HEK293 (cell line): ENCODE data around the gene MAML2.

Experiments used
- CTCF ChIP-seq: fragments of 450-650 bp; formaldehyde crosslinking; IDR thresholded peaks from 2 replicates; pipeline ENCODE4 v1.5.1; 2016; ENCODE audit warnings: missing biosample characterization, missing genetic modification characterization
- HOXA7 ChIP-seq: sonication (generic); formaldehyde crosslinking; IDR thresholded peaks from 2 replicates; pipeline ENCODE4 v1.8.1; 2022; ENCODE audit warnings: missing genetic modification reagents, borderline replicate concordance
- HOXD13 ChIP-seq: sonication (generic); formaldehyde crosslinking; IDR thresholded peaks from 2 replicates; pipeline ENCODE4 v1.8.0; 2022; ENCODE audit warnings: missing genetic modification reagents, borderline replicate concordance
- YY1 ChIP-seq: fragments of 450-650 bp; formaldehyde crosslinking; IDR thresholded peaks from 2 replicates; pipeline ENCODE4 v1.5.1; 2018; ENCODE audit warnings: missing biosample characterization, missing genetic modification characterization
- ZBTB21 ChIP-seq: fragments of 450-650 bp; formaldehyde crosslinking; IDR thresholded peaks from 2 replicates; pipeline ENCODE4 v1.5.1; 2017; ENCODE audit warnings: missing biosample characterization, missing genetic modification characterization
- ZNF138 ChIP-seq: fragments of 450-650 bp; formaldehyde crosslinking; IDR thresholded peaks from 2 replicates; pipeline ENCODE4 v1.5.1; 2016; ENCODE audit warnings: missing biosample characterization, missing genetic modification characterization, borderline replicate concordance
- ZNF221 ChIP-seq: fragments of 450-650 bp; formaldehyde crosslinking; IDR thresholded peaks from 2 replicates; pipeline ENCODE4 v1.5.1; 2017; ENCODE audit warnings: missing biosample characterization, missing genetic modification characterization, borderline replicate concordance
- ZNF274 ChIP-seq, 2 experiments: fragments of 200-500 bp in 1 of 2; fragments of 450-650 bp in 1 of 2; sonication (Bioruptor generic) in 1 of 2; formaldehyde crosslinking in 1 of 2; IDR thresholded peaks; 2 replicates each; pipeline versions ENCODE4 v1.5.1 to v1.6.1; 2014 to 2016; ENCODE audit warnings: borderline replicate concordance in 1 of 2, inconsistent platforms in 1 of 2, low read length in 1 of 2, missing biosample characterization in 1 of 2, missing genetic modification characterization in 1 of 2
- ZNF513 ChIP-seq: fragments of 450-650 bp; IDR thresholded peaks from 2 replicates; pipeline ENCODE4 v1.5.1; 2018; ENCODE audit warnings: missing biosample characterization, missing genetic modification characterization
- ZNF549 ChIP-seq: fragments of 450-650 bp; IDR thresholded peaks from 2 replicates; pipeline ENCODE4 v1.5.1; 2018; ENCODE audit warnings: missing biosample characterization, missing genetic modification characterization, mild to moderate bottlenecking, inconsistent platforms, moderate library complexity
- ZNF677 ChIP-seq: fragments of 450-650 bp; IDR thresholded peaks from 2 replicates; pipeline ENCODE4 v1.5.0; 2018; ENCODE audit warnings: missing biosample characterization, mild to moderate bottlenecking, missing genetic modification characterization, moderate library complexity
- ZNF692 ChIP-seq: fragments of 450-650 bp; formaldehyde crosslinking; IDR thresholded peaks from 2 replicates; pipeline ENCODE4 v1.5.1; 2016; ENCODE audit warnings: missing biosample characterization, missing genetic modification characterization

- no peak for TF ChIP-seq ZNF692 (tag by site-specific recombination)
- TF ChIP-seq YY1, result no peak
- no peak for TF ChIP-seq ZNF677 (tag by site-specific recombination)
- no peak for TF ChIP-seq CTCF
- no peak for TF ChIP-seq ZNF274 (IDR thresholded peaks at IDR 0.05; ENCODE audit: low read length)
- TF ChIP-seq ZNF274 (tag by site-specific recombination; IDR thresholded peaks at IDR 0.05; ENCODE audit: borderline replicate concordance), result no peak
- TF ChIP-seq HOXA7 (CRISPR knock-in tag), result no peak
- TF ChIP-seq ZNF549 (tag by site-specific recombination), result no peak
- TF ChIP-seq ZNF221 (tag by site-specific recombination), result no peak
- no peak for TF ChIP-seq ZBTB21 (tag by site-specific recombination)
- no peak for TF ChIP-seq ZNF513 (tag by site-specific recombination)
- TF ChIP-seq ZNF138 (tag by site-specific recombination), result no peak
- no peak for TF ChIP-seq HOXD13 (CRISPR knock-in tag)
Measured at GRCh38 chr11:96173906-96174305, 169.1 kb downstream of the MAML2 start.
